Measurements from ENCODE around the gene DLEC1. TPM values are rescaled to one million over a fixed set of nuclear protein-coding genes. Genes with fewer than 3 reads are reported as not detected.
A peak's percentile ranks its signal among the peaks of the same experiment; 100 is the strongest.

DLEC1 gene
- total RNA-seq, 1 donor from 2014 or later: 1.1 TPM

DNA sequence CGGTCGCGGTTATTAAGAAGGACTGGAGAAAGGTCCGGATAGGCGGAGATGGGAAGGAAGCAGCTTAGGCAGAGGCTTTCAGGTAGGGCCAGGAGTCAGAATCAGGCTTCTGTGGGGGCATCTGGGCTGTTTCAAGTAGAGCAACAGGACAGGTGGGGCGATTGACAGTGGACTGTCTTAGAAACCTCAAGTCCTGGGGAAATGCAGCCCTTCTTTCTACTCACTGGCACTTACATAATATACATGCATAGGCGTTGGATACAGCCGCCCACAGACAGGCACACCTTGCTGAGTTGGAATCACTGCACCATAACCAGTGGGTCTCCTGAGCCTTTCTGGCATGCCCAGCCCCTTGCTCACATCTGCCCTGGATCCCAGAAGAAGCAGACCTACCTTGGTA is 100.2 kb downstream of the DLEC1 start:
- no peak for ATAC-seq
- intact Hi-C loops (cut with micrococcal nuclease): no loop called here
- no peak for DNase-seq

DNA sequence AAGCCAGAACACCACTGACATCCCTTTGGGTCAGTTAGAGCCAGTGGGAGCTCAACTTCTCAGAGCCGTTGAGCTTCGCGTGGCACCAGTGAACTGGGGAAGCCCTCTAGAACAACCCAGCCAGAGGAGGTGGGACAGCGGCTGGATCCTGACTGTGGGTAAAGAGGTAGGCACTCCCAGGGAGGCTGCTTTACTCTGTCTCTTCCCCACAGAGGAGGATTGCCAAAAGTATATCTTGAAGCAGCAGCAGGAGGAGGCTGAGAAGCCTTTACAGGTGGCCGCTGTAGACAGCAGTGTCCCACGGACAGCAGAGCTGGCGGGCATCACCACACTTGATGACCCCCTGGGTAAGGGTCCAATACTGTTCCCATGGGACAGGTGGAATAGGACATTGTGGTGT is 100.6 kb downstream of the DLEC1 start:
- intact Hi-C loops (cut with micrococcal nuclease): no loop called here

DNA sequence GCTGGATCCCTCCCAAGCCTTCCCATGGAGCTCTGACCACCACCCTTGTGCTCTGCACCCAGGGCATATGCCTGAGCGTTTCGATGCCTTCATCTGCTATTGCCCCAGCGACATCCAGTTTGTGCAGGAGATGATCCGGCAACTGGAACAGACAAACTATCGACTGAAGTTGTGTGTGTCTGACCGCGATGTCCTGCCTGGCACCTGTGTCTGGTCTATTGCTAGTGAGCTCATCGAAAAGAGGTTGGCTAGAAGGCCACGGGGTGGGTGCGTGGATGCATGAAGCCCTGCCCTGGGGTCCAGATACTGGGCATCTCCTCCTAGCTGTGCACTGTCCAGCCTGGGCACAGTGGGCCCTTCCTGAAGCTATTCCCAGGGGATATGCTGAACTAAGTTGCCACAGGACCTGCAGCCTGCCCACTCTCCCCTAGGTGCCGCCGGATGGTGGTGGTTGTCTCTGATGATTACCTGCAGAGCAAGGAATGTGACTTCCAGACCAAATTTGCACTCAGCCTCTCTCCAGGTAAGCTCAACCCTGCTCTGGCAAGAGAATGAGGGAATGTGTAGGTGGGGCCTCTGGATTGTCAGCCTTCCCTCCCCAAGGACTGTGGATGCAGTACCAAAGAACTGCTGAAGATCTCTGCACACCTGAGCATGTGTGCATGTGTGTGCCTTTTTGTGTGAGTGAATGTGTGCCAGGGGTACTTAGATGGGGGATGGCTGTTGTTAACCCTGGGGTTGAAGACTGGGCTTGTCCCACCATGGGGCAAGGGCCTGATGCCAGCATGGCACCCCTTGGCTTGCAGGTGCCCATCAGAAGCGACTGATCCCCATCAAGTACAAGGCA is 101.5 kb downstream of the DLEC1 start:
- ATAC-seq (no peak), DNase-seq (no peak)
- intact Hi-C loops (cut with micrococcal nuclease): no loop called here

More for the DNA sequence above, 100.6 kb downstream of the DLEC1 start:
- no peak for DNase-seq
- no peak for ATAC-seq

DNA sequence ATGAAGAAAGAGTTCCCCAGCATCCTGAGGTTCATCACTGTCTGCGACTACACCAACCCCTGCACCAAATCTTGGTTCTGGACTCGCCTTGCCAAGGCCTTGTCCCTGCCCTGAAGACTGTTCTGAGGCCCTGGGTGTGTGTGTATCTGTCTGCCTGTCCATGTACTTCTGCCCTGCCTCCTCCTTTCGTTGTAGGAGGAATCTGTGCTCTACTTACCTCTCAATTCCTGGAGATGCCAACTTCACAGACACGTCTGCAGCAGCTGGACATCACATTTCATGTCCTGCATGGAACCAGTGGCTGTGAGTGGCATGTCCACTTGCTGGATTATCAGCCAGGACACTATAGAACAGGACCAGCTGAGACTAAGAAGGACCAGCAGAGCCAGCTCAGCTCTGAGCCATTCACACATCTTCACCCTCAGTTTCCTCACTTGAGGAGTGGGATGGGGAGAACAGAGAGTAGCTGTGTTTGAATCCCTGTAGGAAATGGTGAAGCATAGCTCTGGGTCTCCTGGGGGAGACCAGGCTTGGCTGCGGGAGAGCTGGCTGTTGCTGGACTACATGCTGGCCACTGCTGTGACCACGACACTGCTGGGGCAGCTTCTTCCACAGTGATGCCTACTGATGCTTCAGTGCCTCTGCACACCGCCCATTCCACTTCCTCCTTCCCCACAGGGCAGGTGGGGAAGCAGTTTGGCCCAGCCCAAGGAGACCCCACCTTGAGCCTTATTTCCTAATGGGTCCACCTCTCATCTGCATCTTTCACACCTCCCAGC is 102.4 kb downstream of the DLEC1 start:
- no peak for ATAC-seq
- DNase-seq: no peak
- intact Hi-C loops (cut with micrococcal nuclease): no loop called here

DNA sequence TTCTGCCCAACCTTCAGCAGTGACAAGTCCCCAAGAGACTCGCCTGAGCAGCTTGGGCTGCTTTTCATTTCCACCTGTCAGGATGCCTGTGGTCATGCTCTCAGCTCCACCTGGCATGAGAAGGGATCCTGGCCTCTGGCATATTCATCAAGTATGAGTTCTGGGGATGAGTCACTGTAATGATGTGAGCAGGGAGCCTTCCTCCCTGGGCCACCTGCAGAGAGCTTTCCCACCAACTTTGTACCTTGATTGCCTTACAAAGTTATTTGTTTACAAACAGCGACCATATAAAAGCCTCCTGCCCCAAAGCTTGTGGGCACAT is 102.9 kb downstream of the DLEC1 start:
- no peak for DNase-seq
- intact Hi-C loops (cut with micrococcal nuclease): no loop called here
- ATAC-seq: no peak

DNA sequence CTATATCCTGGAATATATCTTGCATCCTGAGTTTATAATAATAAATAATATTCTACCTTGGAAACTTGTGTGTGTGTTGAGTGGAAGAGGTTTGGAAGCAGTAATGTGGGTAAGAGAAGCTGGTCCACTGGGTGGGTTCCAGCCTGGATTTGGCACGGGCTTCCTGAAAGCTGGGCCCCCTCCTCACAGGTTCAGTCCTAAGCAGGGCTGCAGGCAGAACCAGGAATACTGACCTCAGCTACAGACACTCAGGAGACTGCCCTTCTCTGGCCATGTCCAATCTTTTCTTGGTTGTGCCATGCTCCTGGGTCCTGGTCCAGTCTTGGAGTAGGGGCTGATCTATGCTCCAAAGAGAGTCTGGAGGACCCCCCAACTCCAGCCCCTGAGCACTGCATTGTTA is 104.0 kb downstream of the DLEC1 start:
- DNase-seq: no peak
- ATAC-seq: no peak
- intact Hi-C loops (cut with micrococcal nuclease): no loop called here

DNA sequence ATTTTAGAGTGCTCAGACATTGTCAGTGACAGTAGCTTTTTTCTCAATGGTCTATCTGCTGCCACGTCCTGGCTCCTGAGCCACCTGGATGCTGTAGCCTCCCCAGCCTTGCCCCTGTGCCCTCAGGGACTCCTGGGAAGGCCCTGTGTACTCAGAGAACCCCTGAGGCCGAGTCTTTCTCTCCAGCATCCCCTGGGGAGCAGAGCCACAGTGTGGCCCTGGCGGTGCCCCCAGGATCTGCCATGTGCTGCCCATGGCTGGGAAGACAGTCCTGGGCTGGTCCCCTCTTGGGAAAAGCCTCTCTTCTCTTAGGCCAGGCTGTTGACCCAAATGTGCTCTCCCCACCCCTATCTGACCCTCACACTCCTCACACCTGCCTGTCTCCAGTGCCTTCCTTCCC is 104.5 kb downstream of the DLEC1 start:
- intact Hi-C loops (cut with micrococcal nuclease): no loop called here
- ATAC-seq: no peak
- no peak for DNase-seq

DNA sequence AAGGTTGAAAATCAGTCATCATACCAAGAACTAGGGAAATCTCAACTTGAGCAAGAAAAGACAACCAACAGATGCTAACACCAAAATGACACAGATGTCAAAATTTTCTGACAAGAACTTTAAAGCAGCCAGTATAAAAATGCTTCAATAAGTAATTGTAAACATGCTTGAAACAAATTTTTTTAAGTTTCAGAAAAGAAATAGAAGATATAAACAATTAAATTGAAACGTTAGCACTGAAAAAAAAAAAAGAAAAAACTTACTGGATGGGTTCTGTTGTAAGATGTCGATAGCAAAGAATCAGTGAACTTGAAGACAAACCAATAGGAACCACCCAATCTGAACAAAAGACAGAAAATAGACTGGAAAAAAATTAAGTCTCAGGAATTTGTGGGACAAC is 107.5 kb downstream of the DLEC1 start:
- intact Hi-C loops (cut with micrococcal nuclease): no loop called here
- ATAC-seq: no peak
- no peak for DNase-seq

DNA sequence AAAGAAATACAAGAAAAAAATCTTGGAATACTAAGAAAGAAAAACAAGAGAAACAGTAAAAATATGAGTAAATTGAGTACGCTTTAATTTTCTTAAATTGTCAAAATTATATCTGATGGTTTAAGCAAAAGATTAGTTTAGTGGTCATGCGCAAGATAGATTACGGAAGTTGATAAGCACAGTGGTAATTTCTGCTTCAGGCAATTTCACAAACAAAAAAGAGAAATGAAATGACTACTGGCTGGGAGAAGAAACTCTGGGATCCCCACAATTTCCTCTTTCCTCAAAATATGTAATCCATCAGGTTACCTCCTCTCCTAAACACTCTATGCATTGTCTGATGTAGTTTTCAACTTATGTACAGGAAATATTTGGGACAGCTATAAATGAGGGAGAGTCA is 108.4 kb downstream of the DLEC1 start:
- no peak for DNase-seq
- intact Hi-C loops (cut with micrococcal nuclease): no loop called here
- no peak for ATAC-seq

DNA sequence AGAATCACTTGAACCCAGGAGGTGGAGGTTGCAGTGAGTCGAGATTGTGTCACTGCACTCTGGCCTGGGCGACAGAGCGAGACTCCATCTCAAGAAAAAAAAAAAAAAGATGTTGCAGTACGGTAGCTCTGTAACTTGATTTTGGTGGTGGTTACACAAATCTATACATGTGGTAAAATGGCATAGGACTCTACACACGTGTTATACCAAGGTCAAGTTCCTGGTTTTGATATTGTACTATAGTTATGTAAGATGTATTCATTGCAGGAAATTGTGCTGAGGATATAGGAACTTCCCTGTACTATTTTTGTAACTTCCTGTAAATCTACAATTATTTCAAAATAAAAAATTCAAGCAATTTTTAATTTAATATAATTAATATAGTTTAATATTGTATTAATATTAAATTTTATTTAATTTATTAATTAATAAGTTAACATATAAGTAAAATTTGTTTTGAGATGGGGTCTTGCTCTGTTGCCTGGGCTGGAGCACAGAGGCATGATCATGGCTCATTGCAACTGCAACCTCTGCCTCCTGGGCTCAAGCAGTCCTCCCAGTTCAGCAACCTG is 109.4 kb downstream of the DLEC1 start:
- DNase-seq (no peak), ATAC-seq (no peak)
- intact Hi-C loops (cut with micrococcal nuclease): no loop called here

DNA sequence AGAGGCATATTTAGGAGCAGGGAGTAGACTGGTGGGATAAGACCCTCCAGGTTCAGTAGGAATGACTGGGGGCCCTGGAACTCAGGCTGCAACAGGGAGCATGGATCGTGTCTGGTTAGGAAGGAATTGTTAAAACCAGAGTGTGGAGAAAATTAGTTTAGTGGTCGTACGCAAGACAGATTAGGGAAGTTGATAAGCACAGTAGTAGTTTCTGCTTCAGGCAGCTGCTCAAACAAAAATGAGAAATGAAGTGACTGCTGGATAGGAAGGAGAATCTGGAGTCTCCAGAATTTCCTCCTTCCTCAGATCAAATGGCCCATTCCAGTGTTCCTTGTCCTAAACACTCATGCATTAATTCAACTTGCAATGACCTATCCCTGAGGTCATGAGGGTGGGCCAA is 110.7 kb downstream of the DLEC1 start:
- ATAC-seq (no peak), DNase-seq (no peak)
- intact Hi-C loops (cut with micrococcal nuclease): no loop called here

DNA sequence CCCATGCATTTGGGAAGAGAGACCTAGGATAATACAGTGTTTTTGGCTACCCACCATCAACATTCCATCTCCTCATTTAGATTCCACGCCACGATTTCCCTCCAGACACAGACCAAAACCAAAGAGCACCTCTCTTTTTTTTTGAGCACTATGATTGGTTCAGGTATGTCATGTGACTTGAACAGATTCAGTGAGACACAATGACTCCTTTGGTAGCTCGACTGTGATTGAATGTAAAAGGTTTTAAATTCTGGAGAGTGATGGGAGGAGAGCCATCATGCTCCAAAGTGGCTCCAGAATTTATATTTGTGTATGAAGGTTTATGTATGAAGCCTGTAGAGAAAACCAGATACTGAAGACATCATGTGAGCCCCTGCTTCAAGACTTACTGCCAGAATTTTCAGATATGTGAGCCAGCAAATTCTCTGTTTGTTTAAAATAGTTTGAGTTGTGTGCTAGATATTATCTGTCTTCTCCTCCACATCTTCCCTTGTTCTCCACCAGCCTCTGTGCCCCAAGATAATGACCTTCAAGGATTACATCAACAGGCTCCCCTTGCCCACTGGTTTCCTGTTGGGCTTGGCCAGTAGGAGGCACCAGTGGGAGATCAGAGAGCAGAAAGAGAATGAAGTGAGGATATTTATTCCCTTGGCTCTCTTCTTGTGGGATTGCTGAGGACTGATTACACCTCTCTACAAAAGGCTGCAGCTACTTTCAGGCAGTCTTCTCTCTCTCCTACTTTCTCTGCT is 111.9 kb downstream of the DLEC1 start:
- ATAC-seq (no peak), DNase-seq (no peak)
- intact Hi-C loops (cut with micrococcal nuclease): no loop called here

DNA sequence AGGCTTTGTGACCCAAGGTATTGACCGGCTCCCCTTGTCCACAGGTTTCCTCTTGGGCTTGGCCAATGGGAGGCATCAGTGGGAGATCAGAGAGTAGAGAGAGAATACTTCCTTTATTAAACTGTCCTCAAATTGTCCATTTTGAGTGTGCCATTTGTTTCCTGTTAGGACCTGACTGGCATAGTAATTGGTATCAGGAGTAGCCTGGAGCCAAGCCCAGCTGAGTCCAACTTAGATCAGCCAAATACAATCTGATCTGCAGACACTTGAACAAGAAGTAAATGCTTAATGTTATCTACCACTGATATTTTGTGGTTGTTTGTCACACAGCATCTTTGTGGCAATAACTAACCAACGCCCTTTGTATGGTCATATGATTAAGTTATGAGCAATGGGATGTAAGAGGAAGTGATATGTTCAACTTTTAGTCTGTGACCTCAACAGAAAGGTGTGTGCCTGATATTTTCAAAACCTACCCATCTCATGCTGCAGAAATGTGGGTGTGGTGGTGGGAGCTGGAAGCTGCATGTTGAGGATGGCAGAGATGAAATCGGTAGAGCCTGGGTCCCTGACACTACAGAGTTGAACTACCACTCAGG is 112.8 kb downstream of the DLEC1 start:
- ATAC-seq (no peak), DNase-seq (no peak)
- intact Hi-C loops (cut with micrococcal nuclease): no loop called here

DNA sequence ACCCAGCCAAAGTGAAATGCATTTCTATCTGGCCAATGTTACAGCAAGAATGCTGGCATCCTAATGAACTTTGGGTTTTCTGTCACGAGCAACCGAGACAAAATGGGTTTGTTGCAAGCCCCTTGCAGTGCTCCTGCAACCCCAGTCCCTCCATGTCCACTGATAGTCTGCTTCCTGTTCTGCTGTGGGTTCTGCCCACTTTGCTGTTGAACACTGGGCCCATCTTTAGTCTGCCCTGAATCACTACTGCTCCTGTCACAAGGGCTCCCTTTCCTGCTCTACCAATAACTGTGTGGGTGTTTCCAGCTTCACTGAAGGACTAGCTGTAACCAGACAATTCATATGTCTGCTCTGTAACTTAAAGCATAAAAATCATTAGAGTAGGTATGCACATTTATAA is 113.6 kb downstream of the DLEC1 start:
- DNase-seq (no peak), ATAC-seq (no peak)
- intact Hi-C loops (cut with micrococcal nuclease): no loop called here

DNA sequence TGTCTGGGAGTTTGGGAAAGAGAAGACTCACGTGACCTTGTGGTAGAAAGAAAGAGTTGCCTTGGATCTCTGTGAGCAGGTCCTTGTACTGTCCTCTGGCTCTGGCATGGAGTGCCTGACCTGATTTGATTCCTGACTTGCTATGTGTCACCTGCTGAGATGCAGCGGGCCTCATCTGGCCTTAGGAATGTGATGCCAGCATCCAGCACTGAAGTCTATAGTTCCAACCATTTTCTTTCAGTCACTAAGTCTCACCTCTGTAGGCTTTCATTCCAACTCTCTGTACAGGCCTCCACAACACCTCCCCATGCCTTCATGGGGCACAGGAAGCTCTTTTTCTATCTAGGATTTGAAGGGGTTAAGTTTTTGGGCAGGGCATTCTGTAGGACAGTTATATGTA is 114.2 kb downstream of the DLEC1 start:
- DNase-seq (no peak), ATAC-seq (no peak)
- intact Hi-C loops (cut with micrococcal nuclease): no loop called here

DNA sequence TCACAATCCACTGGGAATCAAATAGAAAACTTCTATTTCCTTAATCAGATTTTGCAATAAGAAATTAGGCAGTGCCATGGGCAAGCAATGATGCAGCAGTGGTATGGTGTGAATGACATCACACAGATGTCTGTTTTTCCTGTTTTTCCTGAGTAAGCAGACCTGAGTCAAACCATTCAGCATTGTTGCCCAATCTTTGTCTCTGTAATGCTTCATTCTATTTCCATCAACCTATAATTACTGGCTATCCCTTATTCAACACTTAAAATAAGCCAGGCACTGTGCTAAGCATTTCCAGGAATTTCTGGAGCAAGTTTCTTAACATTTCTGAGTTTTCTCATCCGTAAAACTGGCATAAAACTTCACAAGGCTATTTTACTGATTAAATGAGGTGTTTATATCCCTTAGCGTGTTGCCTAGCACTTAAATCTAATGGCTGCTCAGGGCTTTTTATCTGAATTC is 115.1 kb downstream of the DLEC1 start:
- intact Hi-C loops (cut with micrococcal nuclease): no loop called here
- DNase-seq (no peak), ATAC-seq (peak; percentile 17)

DNA sequence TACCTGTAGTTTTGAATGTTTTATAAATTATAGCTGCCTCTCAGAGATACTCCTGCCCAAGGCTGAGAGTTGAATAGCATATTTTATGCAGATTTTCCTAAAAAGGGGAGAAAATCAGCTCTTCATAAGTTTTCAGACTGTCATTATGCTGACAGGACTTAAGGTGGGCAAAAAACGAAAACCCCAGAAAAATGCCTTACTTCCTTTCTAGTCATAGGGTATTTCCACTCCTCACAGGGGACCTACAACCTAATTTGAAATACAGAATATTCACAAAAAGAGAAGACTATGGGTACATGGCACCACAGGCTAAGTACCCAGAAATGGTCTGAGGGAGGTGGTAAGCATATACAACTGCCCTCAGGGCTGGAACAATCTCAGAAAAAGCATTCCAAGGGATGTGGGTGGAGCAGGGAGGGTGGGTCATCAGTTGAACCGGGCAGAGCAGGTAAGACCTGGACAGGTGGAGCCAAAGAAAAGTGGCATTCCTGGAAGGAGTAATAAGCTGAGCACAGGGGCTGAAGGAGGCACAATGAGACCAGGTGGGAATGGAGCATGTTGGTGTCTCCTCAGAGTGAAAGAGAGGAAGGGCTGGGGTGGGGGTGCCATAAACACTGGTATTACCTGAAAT is 115.7 kb downstream of the DLEC1 start:
- ATAC-seq (no peak), DNase-seq (no peak)
- intact Hi-C loops (cut with micrococcal nuclease): no loop called here

DNA sequence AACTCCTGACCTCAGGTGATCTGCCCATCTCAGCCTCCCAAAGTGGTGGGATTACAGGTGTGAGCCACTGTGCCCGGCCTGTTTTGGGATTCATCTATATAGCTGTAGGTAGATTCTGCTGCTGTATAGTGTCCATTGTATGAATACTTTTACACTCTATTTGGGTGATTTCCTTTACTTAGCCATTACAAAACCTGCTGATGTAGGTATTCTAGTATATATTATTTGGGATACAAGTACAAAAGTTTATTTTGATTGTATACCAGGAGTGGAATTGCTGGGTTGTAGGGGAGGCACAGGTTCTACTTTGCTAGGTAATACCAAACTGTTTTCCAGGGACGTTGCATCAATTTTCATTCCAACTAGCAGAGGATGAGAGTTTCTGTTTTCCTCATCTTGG is 116.8 kb downstream of the DLEC1 start:
- intact Hi-C loops (cut with micrococcal nuclease): no loop called here

DNA sequence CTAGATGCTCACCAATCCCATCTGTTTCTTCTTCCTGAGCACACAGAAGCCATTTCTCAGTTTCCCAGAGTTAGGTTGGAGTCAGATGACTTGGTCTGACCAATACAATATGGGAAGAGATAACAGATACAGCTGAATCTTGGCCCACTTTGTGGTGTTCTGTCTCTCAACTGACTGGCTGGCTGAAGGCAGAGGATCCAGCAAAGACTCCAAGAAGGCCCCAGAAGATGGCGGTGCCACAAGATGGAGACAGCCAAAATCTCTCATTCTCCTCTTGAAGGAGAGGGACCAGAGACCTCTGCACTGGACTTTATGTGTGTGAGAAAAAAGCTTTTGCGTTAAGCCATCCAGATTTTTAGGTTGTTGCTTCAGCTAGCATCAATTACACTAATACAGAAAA is 118.1 kb downstream of the DLEC1 start:
- DNase-seq (no peak), ATAC-seq (no peak)
- intact Hi-C loops (cut with micrococcal nuclease): no loop called here

More for the DNA sequence above, 116.8 kb downstream of the DLEC1 start:
- DNase-seq (no peak), ATAC-seq (no peak)

Data from left ventricle myocardium superior (tissue), 1 donor.